Erythroblast (primary cell): ENCODE results near the gene LATS2.

ENCODE experiments used
- GATA1 ChIP-seq: IDR thresholded peaks from 2 replicates; pipeline ENCODE4 v1.6.1; 2011; ENCODE audit warnings: low read depth, mild to moderate bottlenecking, control low read depth, low read length, moderate library complexity
- POLR2A ChIP-seq: IDR thresholded peaks from 2 replicates; pipeline ENCODE4 v1.6.1; 2011; ENCODE audit warnings: mild to moderate bottlenecking, low read length

- TF ChIP-seq POLR2A, result no peak
- no peak for TF ChIP-seq GATA1
Measured at GRCh38 chr13:21100211-21100610, 38.8 kb upstream of the LATS2 start.
